Measurements from ENCODE around the gene ATL2. TPM values are rescaled to one million over a fixed set of nuclear protein-coding genes. Genes with fewer than 3 reads are reported as not detected.
"Not testable (repeated sequence)": the region's sequence is repeated elsewhere in the genome, so short reads cannot be mapped to it uniquely, and the experiment has no call there.

ATL2 gene
- total and polyA plus RNA-seq, 2 experiments from 2014 or later = 28.7 to 86.5 TPM

GRCh38 chr2:38293152-38293865 is 83.8 kb downstream of the ATL2 start:
- H3K9me3 ChIP-seq (ENCODE audit: low read depth) = no peaks in the 10 kb centered on the region
- no peak overlapping the region for H3K27ac ChIP-seq
- no peak overlapping the region for H3K4me3 ChIP-seq
- H3K4me1 ChIP-seq (ENCODE audit: low read depth) = no peaks in the 10 kb centered on the region
- TF ChIP-seq CTCF (IDR thresholded peaks at IDR 0.05; ENCODE audit: low read depth, low read length) = no peak
- DNase-seq (ENCODE audit: low read depth in 1 of 2, low spot score in 1 of 2) = no peak
- peaks cover 33% of the 10 kb centered on the region for H3K36me3 ChIP-seq
- H3K27me3 ChIP-seq = no peaks in the 10 kb centered on the region

- TF ChIP-seq CTCF (IDR thresholded peaks at IDR 0.05; ENCODE audit: low read depth, low read length) = no peak
- no peak for DNase-seq (ENCODE audit: low read depth in 1 of 2, low spot score in 1 of 2)
- H3K27me3 ChIP-seq = no peaks in the 10 kb centered on the region
- no peak overlapping the region for H3K27ac ChIP-seq
- H3K36me3 ChIP-seq = peaks cover 4% of the 10 kb centered on the region
- H3K4me1 ChIP-seq (ENCODE audit: low read depth) = no peaks in the 10 kb centered on the region
- H3K4me3 ChIP-seq = no peak overlapping the region
- no peaks in the 10 kb centered on the region for H3K9me3 ChIP-seq (ENCODE audit: low read depth)
Observed at GRCh38 chr2:38290332-38290731, 86.7 kb downstream of the ATL2 start.

GRCh38 chr2:38284971-38285370 is 92.1 kb downstream of the ATL2 start:
- no peaks in the 10 kb centered on the region for H3K9me3 ChIP-seq (ENCODE audit: low read depth)
- H3K27me3 ChIP-seq = no peaks in the 10 kb centered on the region
- H3K4me1 ChIP-seq (ENCODE audit: low read depth) = no peaks in the 10 kb centered on the region
- no peak overlapping the region for H3K27ac ChIP-seq
- no peak for DNase-seq (ENCODE audit: low read depth in 1 of 2, low spot score in 1 of 2)
- no peaks in the 10 kb centered on the region for H3K36me3 ChIP-seq
- TF ChIP-seq CTCF (IDR thresholded peaks at IDR 0.05; ENCODE audit: low read depth, low read length) = no peak
- H3K4me3 ChIP-seq = no peak overlapping the region

- Histone ChIP-seq H3K4me1 (ENCODE audit: low read depth) (no peaks in the 10 kb centered on the region), H3K27me3 (no peaks in the 10 kb centered on the region), H3K9me3 (ENCODE audit: low read depth) (no peaks in the 10 kb centered on the region), H3K36me3 (no peaks in the 10 kb centered on the region), H3K4me3 (no peak overlapping the region), H3K27ac (no peak overlapping the region)
- TF ChIP-seq CTCF (IDR thresholded peaks at IDR 0.05; ENCODE audit: low read depth, low read length) = no peak
- DNase-seq (ENCODE audit: low read depth in 1 of 2, low spot score in 1 of 2) = no peak
Observed at GRCh38 chr2:38281095-38281742, 95.9 kb downstream of the ATL2 start.

- H3K27ac ChIP-seq = no peak overlapping the region
- H3K4me1 ChIP-seq (ENCODE audit: low read depth) = no peaks in the 10 kb centered on the region
- no peak for DNase-seq (ENCODE audit: low read depth in 1 of 2, low spot score in 1 of 2)
- no peak for TF ChIP-seq CTCF (IDR thresholded peaks at IDR 0.05; ENCODE audit: low read depth, low read length)
- H3K36me3 ChIP-seq = no peaks in the 10 kb centered on the region
- H3K9me3 ChIP-seq (ENCODE audit: low read depth) = no peaks in the 10 kb centered on the region
- H3K4me3 ChIP-seq = no peak overlapping the region
- no peaks in the 10 kb centered on the region for H3K27me3 ChIP-seq
Observed at GRCh38 chr2:38279201-38279600, 97.9 kb downstream of the ATL2 start.

GRCh38 chr2:38278117-38278438 is 99.0 kb downstream of the ATL2 start:
- not testable (repeated sequence) for H3K9me3 ChIP-seq (ENCODE audit: low read depth); H3K27ac ChIP-seq; H3K27me3 ChIP-seq; H3K4me1 ChIP-seq (ENCODE audit: low read depth); DNase-seq (ENCODE audit: low read depth in 1 of 2, low spot score in 1 of 2); H3K4me3 ChIP-seq; H3K36me3 ChIP-seq
